ENCODE data around the gene MXD3. TPM values are rescaled to one million over a fixed set of nuclear protein-coding genes. Genes with fewer than 3 reads are reported as not detected.

The MXD3 gene
- total and polyA plus RNA-seq, 2 experiments from 2014 or later: 9.9 to 11.6 TPM

GRCh38 chr5:177327539-177328522, 16.1 kb upstream of the MXD3 start:
- Histone ChIP-seq H3K27ac (ENCODE audit: low read depth) (peak overlapping the region; percentile 72), H3K4me2 (no peak overlapping the region), H3F3A (replicated peaks; ENCODE audit: low read depth) (no peaks in the 10 kb centered on the region; the same call in 1 of the 2 replicates), H3K79me2 (replicated peaks; ENCODE audit: insufficient read depth) (0 out of 2 replicates have a peak, but pooled peaks cover 7% of the 10 kb centered on the region), H3K36me3 (ENCODE audit: insufficient read depth) (no peaks in the 10 kb centered on the region), H3K27me3 (ENCODE audit: insufficient read depth) (no peaks in the 10 kb centered on the region), H3K4me3 (no peak overlapping the region), H2AFZ (no peak overlapping the region), H4K20me1 (replicated peaks; ENCODE audit: insufficient read depth) (peaks cover 3% of the 10 kb centered on the region; the same call in 1 of the 2 replicates), H3K9me2 (ENCODE audit: insufficient read depth) (no peaks in the 10 kb centered on the region), H3K4me1 (ENCODE audit: insufficient read depth) (peaks cover 9% of the 10 kb centered on the region)
- H3K36me3 Mint-ChIP-seq (ENCODE audit: low read depth): peaks cover 20% of the 10 kb centered on the region
- H3K27me3 Mint-ChIP-seq (ENCODE audit: insufficient read depth, low read depth, poor library complexity): peaks cover 10% of the 10 kb centered on the region
- DNase-seq (ENCODE audit: low spot score) (no peak), ATAC-seq (peak; percentile 15; the same call in 1 of the 3 replicates)
- H3K4me1 Mint-ChIP-seq: peaks cover 12% of the 10 kb centered on the region
- peak overlapping the region; percentile 38 for H3K27ac Mint-ChIP-seq
- no peak for TF ChIP-seq ETS1 (IDR thresholded peaks at IDR 0.05)
- no peak for TF ChIP-seq ZNF462 (CRISPR knock-in tag; IDR thresholded peaks at IDR 0.05)
- no peak for TF ChIP-seq POLR2AphosphoS5 (IDR thresholded peaks at IDR 0.05; ENCODE audit: low read depth)
- TF ChIP-seq CTCF (conservative IDR thresholded peaks at IDR 0.05; ENCODE audit: low read depth in 2 of 2): no peak
- no peak for TF ChIP-seq REST (IDR thresholded peaks at IDR 0.05; ENCODE audit: unreplicated experiment)
- TF ChIP-seq CREB1 (CRISPR knock-in tag; IDR thresholded peaks at IDR 0.05; ENCODE audit: low read depth): no peak
- TF ChIP-seq NANOG (IDR thresholded peaks at IDR 0.05; ENCODE audit: borderline replicate concordance): no peak
- TF ChIP-seq EZH2 (IDR thresholded peaks at IDR 0.05; ENCODE audit: low read depth, unreplicated experiment): no peak
- TF ChIP-seq EZH2phosphoT487 (IDR thresholded peaks at IDR 0.05; ENCODE audit: unreplicated experiment): no peak
- no peak overlapping the region for H3K4me3 Mint-ChIP-seq
- H3K9me3 Mint-ChIP-seq: no peaks in the 10 kb centered on the region

Data from GM23338 (cell line).